ENCODE measurements around the gene GABRA5. TPM values are rescaled to one million over a fixed set of nuclear protein-coding genes. Genes with fewer than 3 reads are reported as not detected.

The GABRA5 gene
- polyA plus RNA-seq, 1 donor from 2014 or later, result 25.3 TPM

GRCh38 chr15:26873846-26874245 is 7.0 kb downstream of the GABRA5 start:
- H3K27ac ChIP-seq (ENCODE audit: low read length), result no peak overlapping the region
- H2AFZ ChIP-seq (ENCODE audit: low read depth, low read length), result no peak overlapping the region
- no peaks in the 10 kb centered on the region for H3K79me2 ChIP-seq (replicated peaks; ENCODE audit: insufficient read depth, low read length)
- no peaks in the 10 kb centered on the region for H3K9me3 ChIP-seq (ENCODE audit: low read length)
- H3K36me3 ChIP-seq (ENCODE audit: insufficient read depth, low read length), result no peaks in the 10 kb centered on the region
- H3F3A ChIP-seq (ENCODE audit: insufficient read depth, low read length, poor library complexity, severe bottlenecking), result no peaks in the 10 kb centered on the region
- H4K20me1 ChIP-seq (ENCODE audit: insufficient read depth), result no peaks in the 10 kb centered on the region
- no peak overlapping the region for H3K4me2 ChIP-seq (ENCODE audit: low read length)
- TF ChIP-seq EZH2 (IDR thresholded peaks at IDR 0.05; ENCODE audit: borderline replicate concordance, insufficient read depth, low read length, poor library complexity, severe bottlenecking) (no peak), CTCF (IDR thresholded peaks at IDR 0.05; ENCODE audit: poor library complexity, severe bottlenecking) (no peak), EP300 (conservative IDR thresholded peaks at IDR 0.05; ENCODE audit: poor library complexity, severe bottlenecking) (no peak), REST (IDR thresholded peaks at IDR 0.05; ENCODE audit: borderline replicate concordance) (no peak), RAD21 (conservative IDR thresholded peaks at IDR 0.05) (no peak), POLR2AphosphoS5 (IDR thresholded peaks at IDR 0.05) (no peak), TAF1 (IDR thresholded peaks at IDR 0.05; ENCODE audit: low read depth) (no peak), SMC3 (conservative IDR thresholded peaks at IDR 0.05; ENCODE audit: poor library complexity) (no peak), MXI1 (conservative IDR thresholded peaks at IDR 0.05; ENCODE audit: poor library complexity, severe bottlenecking) (no peak)
- peaks cover 15% of the 10 kb centered on the region for H3K27me3 ChIP-seq (ENCODE audit: insufficient read depth, low read depth, low read length)
- no peaks in the 10 kb centered on the region for H3K9me2 ChIP-seq (ENCODE audit: insufficient read depth, low read length)
- no peak overlapping the region for H3K9ac ChIP-seq (ENCODE audit: low read length)
- H3K4me3 ChIP-seq (ENCODE audit: low read length), result no peak overlapping the region

GRCh38 chr15:26874774-26875475 is 8.1 kb downstream of the GABRA5 start:
- H3K4me3 ChIP-seq (ENCODE audit: low read length), result no peak overlapping the region
- H3K27ac ChIP-seq (ENCODE audit: low read length), result no peak overlapping the region
- no peaks in the 10 kb centered on the region for H3K79me2 ChIP-seq (replicated peaks; ENCODE audit: insufficient read depth, low read length)
- H4K20me1 ChIP-seq (ENCODE audit: insufficient read depth), result no peaks in the 10 kb centered on the region
- H3K9ac ChIP-seq (ENCODE audit: low read length), result no peak overlapping the region
- H2AFZ ChIP-seq (ENCODE audit: low read depth, low read length), result no peak overlapping the region
- H3K27me3 ChIP-seq (ENCODE audit: insufficient read depth, low read depth, low read length), result peaks cover 4% of the 10 kb centered on the region
- H3F3A ChIP-seq (ENCODE audit: insufficient read depth, low read length, poor library complexity, severe bottlenecking), result no peaks in the 10 kb centered on the region
- H3K36me3 ChIP-seq (ENCODE audit: insufficient read depth, low read length), result no peaks in the 10 kb centered on the region
- H3K9me2 ChIP-seq (ENCODE audit: insufficient read depth, low read length), result no peaks in the 10 kb centered on the region
- no peak overlapping the region for H3K4me2 ChIP-seq (ENCODE audit: low read length)
- no peaks in the 10 kb centered on the region for H3K9me3 ChIP-seq (ENCODE audit: low read length)
- no peak for TF ChIP-seq CTCF (IDR thresholded peaks at IDR 0.05; ENCODE audit: poor library complexity, severe bottlenecking)
- TF ChIP-seq REST (IDR thresholded peaks at IDR 0.05; ENCODE audit: borderline replicate concordance), result no peak
- no peak for TF ChIP-seq MXI1 (conservative IDR thresholded peaks at IDR 0.05; ENCODE audit: poor library complexity, severe bottlenecking)
- TF ChIP-seq EP300 (conservative IDR thresholded peaks at IDR 0.05; ENCODE audit: poor library complexity, severe bottlenecking), result no peak
- no peak for TF ChIP-seq POLR2AphosphoS5 (IDR thresholded peaks at IDR 0.05)
- no peak for TF ChIP-seq SMC3 (conservative IDR thresholded peaks at IDR 0.05; ENCODE audit: poor library complexity)
- no peak for TF ChIP-seq TAF1 (IDR thresholded peaks at IDR 0.05; ENCODE audit: low read depth)
- no peak for TF ChIP-seq EZH2 (IDR thresholded peaks at IDR 0.05; ENCODE audit: borderline replicate concordance, insufficient read depth, low read length, poor library complexity, severe bottlenecking)
- no peak for TF ChIP-seq RAD21 (conservative IDR thresholded peaks at IDR 0.05)

Measured in neural cell (in vitro differentiated cells).